GM19372 (cell line): Measurements from ENCODE around the gene CDC25C.

Experiments
- ATAC-seq: cut with Tn5 transposase; IDR thresholded peaks from one replicate; pipeline ENCODE4 v1.9.1; 2021; ENCODE audit warnings: mild to moderate bottlenecking, low read depth, moderate library complexity; ENCODE audit not compliant: unreplicated experiment

CDC25C gene

DNA sequence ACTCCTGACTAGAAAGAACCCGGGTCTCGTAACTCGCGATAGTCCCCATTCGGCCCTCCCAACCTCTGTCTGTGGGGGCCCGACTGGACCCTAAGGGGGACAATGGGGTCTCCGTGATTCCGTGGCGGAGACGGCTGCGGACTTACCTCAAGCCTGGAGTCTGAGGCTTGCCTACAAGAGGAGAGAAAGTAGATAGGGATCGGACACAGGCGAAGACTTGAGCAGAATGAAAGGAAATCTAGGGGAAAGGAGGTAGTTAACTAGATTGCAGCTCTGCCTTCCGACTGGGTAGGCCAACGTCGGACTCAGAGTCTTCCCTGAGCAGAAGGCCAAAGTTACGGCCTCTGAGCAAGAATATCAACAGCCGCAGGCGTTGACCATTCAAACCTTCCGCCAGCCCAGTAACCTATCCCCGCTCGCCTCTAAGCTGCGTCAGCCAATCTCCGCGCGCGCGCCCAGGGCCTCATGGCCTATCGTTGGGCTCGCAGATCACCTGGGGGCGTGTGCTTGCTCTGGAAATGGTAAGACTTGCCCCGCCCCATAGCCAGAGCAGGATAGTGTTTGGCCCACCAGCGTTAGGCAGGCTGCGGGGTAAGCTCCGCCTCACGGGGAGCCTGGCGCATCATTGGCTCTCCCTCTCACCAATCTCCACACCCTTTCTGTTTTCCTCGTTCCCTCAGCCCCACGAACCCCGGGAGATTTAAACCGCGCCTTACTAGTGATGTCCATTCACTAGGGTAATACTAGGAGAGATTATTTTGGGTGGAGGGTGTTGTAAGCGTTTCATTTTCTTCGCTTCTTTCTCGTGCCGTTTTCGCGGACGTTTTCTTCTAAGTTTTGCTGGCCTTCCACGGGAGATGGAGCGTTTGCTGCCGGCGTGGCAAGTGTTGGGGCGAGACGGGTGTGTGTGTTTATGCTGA lies at the start of gene CDC25C:
CDC25C (minus strand) TSS at position 356 of the 920 bp plus-strand sequence. CDS start 624 bp downstream, outside the sequence.
- ATAC-seq, result peak; percentile 99

DNA sequence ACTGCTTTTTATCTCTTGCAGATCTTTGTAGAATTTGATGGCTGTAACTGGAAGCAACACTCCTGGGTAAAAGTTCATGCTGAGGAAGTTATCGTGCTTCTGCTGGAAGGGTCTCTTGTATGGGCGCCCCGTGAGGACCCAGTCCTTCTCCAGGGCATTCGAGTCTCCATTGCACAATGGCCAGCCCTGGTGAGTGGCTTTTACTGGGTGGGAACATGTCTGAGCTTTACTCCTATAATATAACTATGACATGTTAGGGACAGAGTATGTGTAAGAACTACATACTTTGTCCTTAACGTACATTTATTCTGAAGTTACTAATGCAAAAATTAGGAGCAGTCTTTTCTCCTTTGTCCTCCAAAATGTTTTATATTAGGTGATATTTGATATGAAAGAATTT lies 41.0 kb upstream of the CDC25C start:
- no peak for ATAC-seq

DNA sequence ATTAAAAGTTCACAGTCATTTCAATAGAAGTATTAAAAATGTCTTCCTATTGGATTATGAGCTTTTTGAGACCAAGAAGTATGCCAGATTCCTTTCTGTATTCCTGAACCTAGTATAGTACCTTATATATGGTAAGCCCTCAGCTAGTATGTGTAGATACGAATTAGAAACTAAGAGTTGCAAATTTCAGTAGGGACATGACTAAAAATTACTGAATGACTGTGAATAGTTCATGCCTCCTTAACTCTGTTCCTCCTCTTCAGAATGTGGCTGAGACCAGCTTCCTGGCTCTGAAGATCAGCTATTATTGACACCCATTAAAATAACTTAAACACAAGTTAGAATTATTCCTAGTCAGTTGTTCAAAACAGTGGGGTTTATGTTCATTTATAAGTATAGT lies 40.6 kb upstream of the CDC25C start:
- no peak for ATAC-seq

DNA sequence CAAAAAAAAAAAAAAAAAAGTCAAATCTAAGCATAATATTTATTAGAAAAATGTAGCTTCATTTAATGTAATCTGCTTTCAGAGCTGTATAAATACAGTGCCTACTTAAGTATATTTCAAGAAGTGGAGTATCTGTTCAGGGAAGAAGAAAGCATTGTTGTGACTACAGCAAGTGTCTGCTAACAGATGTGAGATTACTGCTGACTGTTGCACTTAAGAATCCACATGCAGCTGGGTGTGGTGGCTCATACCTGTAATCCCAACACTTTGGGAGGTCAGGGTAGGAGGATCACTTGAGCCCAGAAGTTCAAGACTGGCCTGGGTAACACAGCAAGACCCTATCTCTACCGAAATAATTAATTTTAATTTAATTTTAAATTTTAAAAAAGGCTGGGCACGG lies 39.9 kb upstream of the CDC25C start:
- ATAC-seq, result no peak

DNA sequence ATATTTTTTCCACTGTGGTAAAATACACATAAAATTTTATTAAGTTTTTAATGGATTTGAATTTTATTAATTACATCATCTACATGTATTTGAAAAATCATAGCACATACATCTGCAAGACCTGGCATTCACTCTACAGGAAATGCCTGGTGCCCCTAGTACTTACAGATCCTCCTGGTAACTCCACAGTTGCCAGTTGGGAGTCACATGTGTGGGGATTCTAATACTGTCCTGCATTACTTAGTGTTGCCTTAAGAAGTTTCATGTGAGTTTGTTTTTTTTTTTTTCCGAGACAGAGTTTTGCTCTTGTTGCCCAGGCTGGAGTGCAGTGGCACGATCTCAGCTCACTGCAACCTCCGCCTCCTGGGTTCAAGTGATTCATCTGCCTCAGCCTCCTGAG lies 38.9 kb upstream of the CDC25C start:
- ATAC-seq, result no peak

DNA sequence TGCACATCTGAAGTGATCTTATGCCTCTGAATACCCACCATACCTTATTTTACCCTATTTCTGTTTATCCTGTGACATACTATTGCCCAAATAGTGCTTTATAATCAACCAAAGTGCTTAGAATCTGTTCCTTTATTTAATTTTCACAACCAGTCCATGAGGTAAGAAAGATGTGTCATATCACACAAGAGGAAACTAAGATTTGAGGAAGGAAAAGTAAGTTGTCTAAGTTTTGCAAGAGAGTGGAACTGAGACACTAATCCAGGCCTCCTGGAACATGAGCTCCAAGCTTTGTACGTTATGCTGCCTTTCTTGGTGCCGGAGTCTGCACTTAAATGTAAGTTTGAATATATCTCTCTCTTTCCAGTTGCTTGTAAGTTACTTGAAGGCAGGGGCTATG lies 38.1 kb upstream of the CDC25C start:
- no peak for ATAC-seq

DNA sequence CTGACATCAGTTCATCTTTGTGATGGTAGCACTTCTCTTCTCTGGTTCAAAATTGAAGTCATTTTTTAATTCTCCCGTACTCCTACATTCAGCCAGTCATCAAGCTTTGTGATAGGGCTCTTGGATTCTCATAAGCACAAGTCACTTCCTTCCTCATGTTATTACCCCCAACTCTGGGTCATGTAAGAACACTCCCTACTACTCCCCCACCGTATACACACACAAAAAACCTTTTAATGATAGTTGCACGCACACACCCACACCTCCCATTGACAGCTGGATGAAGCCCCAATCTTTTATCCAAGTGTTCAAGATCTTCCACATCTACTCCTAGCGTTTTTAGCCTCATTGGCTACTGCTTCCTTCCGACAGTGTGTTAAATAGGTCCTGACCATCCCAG lies 37.7 kb upstream of the CDC25C start:
- no peak for ATAC-seq

DNA sequence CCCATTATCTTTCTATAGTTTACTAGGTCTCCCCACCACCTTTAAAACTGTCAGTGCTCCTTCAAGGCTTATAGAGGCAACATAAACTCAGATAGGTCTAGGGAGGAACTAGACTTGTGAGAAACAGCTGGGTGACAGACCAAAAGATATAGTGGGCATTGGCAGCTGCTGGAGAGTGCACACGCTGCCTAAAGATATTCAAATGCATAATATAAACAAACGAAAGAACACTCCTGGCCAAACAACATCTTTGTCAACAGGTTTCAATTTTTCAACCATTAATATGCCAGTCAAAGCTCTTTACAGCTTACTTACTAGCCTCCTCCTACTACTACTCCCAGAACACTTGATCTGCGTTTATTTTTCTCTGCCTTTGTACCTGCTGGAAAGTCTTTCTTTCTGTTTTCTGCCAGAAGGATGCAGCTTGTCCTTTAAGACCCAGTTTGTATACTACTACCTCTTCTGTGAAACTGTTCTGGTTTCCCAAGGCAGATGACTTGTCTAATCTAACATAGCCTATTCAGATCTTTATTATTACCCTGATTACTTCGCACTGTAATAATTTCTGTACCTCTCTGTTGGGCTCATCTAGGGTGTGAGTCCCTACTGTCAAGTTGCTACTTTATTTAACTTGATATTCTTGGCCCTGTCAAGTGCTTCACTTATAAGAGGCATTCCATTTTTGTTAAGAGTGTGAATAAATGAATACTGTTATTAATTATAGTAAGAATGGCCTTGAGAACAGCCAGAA lies 35.2 kb upstream of the CDC25C start:
- ATAC-seq, result no peak

DNA sequence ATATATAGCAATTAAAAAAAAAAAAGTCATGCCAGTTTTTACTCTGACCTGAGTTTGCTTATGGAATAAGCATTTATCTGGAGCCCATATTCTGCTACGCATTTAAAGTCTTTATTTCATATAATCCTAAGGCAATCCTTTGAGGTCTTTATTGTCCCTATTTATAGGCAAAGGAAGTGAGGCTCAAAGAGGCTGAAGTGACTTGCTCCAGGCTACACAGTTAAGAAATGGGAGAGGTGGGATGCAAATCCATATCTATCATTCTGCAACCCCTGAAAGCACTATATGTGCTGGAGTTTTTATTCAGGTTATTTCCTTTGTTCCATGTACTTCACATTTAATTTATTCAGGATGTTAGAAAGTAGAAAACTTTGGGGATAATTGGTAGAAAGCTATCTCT lies 33.0 kb upstream of the CDC25C start:
- no peak for ATAC-seq

DNA sequence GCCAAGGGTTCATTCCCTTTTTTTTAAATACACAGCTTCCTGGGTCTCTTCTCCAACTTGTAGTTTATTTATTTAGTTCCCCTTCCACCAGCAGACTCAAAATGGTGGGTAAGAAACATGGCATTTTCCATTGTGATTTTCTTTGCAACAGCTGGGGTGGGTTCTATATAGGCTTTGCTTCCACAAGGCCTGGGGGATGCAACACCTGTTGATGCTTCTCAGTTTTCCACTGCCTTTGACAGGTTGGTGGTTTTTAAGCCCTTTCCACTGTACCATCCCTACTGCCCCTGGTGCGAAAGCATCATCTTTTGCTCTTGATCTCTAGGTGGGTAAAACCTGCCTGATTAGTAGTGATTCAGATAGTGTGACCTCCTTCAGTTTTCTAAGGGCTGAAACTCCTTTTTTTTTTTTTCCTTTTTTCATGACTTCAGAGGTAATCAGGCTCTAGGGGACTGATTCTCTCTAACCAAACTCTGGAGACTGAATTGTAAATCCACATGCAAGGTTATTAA lies 29.4 kb upstream of the CDC25C start:
- no peak for ATAC-seq

DNA sequence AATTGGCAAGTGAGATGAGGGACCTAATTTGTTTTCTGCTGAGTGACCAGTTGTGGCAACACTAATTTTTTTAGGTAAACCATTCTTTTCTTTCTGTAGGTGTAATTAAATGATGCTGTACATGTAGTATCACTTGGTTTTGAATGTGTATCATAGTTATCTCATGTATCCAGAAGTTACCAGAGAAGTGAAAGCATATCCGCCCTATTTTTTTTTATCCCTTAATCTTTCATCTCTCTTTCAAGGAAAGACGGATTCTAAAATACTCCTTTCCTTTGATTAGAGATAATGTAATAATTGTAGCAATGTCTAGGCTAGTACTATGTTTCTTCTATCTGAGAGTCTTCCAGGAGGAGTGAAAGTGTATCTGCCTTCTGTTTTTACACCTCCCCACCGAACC lies 28.0 kb upstream of the CDC25C start:
- no peak for ATAC-seq

DNA sequence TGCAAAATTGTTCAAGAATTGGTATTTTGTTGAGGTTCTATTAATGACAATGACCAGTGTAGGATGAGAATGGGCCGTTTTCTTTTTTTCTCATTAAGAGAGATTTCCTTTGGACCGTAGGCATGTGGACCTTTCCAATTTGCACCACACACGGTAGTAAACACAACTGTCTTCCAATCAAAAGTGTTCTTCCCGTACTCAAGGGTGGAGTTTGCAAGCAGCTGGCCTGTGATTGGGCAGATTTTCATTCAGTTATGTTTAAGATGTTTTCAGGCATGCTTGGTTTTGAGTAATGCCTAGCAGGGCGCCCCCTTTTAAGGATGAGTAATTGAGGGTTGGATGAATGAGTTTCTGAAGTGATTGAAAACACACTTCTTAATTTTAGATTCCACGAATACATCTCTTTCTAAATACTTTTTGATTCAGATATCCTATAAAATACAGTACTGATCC lies 23.3 kb upstream of the CDC25C start:
- no peak for ATAC-seq

DNA sequence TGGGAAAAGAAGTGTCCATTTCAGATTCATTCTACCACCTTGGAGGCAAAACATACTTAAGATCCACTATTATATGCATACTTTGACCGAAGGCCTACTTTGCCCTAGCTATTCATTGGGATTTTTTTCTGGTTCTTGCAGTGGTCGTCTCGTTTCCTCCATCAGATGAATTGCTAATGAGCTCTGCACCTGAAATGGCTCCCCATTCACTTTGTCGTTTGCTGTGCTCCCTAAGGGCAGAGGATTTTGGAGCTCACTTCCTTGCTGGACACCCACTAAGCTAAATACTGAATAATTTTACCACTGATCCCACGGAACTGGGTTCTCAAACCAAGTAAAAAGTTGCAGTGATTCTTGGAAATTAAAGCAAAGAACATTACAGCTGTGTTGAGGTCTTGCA lies 22.8 kb upstream of the CDC25C start:
- no peak for ATAC-seq

DNA sequence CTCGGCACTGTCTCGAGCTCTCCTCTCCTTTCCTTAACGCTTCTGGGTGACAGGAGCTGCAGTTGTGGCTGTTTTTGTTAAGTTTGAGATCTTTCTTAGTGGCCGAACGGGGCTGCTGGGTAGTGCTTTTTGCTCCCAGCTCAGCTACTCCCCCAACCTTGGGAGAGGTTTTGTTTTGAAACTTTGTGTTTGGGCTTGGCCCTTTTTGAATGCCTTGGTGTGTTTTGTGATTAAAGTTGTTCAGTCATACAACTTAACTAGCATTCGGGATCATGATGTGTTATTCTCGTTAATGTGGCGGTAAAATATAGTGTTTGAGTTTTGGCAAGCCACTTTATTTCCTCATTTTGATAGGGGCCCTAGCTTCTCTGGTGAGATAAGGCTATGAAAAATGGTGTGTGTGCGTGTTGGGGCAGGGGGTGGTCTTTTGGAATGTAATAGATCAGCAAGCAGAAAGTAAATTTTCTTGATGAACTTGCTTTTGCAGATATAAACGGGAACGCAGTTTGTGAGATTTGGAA lies 22.0 kb upstream of the CDC25C start:
- no peak for ATAC-seq

DNA sequence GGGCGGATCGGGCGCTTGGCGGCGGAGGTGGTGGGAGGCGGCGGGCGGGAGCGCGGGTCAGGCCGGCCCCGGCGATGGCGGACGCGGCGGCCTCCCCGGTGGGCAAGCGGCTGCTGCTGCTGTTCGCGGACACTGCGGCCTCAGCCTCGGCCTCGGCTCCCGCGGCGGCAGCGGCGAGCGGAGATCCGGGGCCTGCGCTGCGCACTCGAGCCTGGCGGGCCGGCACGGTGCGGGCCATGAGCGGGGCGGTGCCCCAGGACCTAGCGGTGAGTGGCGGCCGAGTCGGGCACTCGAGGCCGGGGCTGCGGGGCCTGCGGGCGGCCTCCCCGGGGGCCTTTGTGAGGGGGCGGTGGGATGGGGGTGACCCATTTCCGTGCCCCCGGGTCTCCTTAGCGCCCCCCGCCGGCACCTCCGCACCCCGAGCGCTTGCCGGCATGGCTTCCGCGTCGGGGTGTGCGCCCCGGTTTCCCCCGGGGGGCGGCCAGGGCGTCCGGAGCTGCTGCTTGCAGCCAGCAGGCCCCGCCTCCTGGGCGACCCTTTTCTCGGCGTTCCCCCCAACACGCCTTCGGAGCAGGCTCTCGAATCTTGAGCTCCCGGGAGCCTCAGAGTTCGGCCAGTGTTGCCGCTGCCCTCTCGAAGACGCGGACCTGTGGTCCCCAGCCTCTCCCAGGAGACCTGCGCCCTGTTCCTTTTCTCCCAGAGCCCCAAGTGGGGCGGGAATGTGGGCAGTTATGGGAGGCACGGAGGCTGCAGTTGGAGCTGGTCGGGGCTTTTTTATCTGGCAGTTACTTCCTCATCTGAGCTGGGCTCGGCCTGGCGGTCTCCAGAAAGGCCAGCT lies 21.3 kb upstream of the CDC25C start:
- peak; percentile 48 for ATAC-seq

DNA sequence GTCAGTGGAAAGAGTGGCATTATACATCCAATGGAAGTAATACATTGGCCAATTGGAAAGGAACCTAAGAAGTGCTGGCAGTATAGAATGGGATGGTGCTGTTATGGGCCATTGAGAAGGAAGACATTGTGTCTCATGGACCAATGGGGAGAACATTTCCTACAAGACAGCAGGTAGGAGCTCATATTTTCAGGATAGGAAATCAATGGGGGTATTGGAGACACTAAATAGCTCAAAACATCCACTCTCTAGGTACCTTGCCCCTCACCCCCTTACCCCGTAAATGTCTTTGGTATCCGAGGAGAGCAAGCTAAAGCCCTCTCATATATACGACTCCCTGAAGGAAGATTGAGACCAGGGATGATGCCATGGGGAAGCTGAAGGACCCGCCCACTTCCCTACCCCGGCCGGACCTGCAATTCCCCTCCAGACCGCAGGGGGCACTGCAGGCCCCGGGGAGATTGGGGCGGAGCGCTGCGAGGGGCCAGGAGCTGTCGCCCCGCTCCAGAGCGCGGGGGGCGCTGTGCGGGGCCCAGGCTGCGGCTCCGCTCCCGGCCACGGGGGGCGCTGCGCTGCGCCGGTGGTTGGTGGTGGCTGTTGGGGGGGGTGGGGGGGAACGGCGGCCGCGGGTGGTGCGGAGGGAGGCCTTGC lies 20.6 kb upstream of the CDC25C start, which contains the start of gene KDM3B:
KDM3B (plus strand) TSS at position 615 of the 651 bp plus-strand sequence. CDS start 111 bp downstream, outside the sequence.
- ATAC-seq, result peak; percentile 64

DNA sequence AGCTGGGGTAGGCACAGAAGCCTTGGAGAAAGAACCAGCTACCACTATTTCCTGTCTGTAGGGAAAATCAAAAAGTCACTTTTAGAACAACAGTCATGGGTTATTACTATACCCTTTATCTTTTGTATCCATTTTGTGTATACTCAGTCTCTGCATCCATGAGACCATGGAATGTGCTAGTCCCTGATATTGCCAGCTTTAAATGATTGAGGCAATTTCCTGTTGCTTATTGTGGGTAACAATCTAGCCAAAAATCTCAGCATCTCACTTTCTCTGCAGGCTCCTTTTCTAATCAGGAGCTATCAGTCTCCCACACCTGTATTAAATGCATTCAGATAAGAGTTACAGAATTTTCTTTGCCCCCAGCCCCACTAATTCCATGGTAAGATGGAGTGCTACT lies 19.9 kb upstream of the CDC25C start:
- no peak for ATAC-seq

DNA sequence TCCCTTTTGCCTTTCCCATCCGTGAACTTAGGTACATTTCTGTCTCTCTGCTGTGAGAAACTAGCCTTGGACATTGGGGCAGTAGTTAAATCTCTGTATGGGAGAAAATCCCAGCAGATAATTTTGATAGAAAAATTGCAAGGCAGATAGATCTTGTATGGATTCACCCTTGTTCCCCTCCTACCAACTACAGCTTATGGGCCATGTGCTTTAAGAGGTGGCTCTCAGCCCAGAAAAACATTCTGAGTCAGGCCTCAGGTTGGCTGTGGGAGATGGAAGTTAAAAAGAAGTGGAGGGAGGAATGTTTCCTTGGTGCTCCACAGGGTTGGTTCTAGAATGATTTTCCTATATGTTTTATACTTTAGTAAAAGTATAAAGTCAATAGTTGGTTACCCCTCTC lies 19.5 kb upstream of the CDC25C start:
- ATAC-seq, result no peak

DNA sequence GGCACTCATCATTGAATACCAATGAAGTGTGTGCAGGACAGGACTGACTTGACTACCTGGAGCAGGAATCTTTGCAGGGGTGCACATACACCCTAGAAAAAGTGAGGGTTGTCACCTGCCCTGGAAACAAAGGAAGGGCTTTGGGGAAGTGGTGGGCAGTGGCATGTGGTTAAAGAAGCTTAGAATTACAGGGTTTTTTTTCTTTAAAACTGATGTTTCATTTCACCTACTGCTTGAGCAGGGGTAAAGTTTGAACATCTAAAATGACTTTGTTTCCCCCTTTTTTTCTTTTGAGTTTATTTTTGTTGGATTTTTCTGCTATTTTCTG lies 18.9 kb upstream of the CDC25C start:
- no peak for ATAC-seq
